ENCODE results near the gene ZC3H8. TPM values are rescaled to one million over a fixed set of nuclear protein-coding genes. Genes with fewer than 3 reads are reported as not detected.
A peak's percentile ranks its signal among the peaks of the same experiment; 100 is the strongest.
"Not testable (repeated sequence)": the region's sequence is repeated elsewhere in the genome, so short reads cannot be mapped to it uniquely, and the experiment has no call there.

Gene ZC3H8
- total RNA-seq, 1 donor from 2014 or later, result 6.1 TPM

GRCh38 chr2:112216167-112216566 lies 38.7 kb downstream of the ZC3H8 start:
- Mint-ChIP-seq H3K27ac (ENCODE audit: unreplicated experiment) (no peak overlapping the region), H3K36me3 (ENCODE audit: low read depth, unreplicated experiment) (peaks cover 11% of the 10 kb centered on the region), H3K4me1 (ENCODE audit: unreplicated experiment) (peaks cover 2% of the 10 kb centered on the region), H3K9me3 (ENCODE audit: unreplicated experiment) (no peaks in the 10 kb centered on the region), H3K4me3 (ENCODE audit: unreplicated experiment) (no peak overlapping the region), H3K27me3 (ENCODE audit: unreplicated experiment) (no peaks in the 10 kb centered on the region)
- TF ChIP-seq CTCF (IDR thresholded peaks at IDR 0.05; ENCODE audit: unreplicated experiment), result no peak
- DNase-seq (ENCODE audit: low spot score), result peak; percentile 7

GRCh38 chr2:112207905-112208304 lies 46.9 kb downstream of the ZC3H8 start:
- H3K36me3 Mint-ChIP-seq (ENCODE audit: low read depth, unreplicated experiment); H3K27me3 Mint-ChIP-seq (ENCODE audit: unreplicated experiment); H3K9me3 Mint-ChIP-seq (ENCODE audit: unreplicated experiment): not testable (repeated sequence)

GRCh38 chr2:112204411-112204810 lies 50.4 kb downstream of the ZC3H8 start:
- TF ChIP-seq CTCF (IDR thresholded peaks at IDR 0.05; ENCODE audit: unreplicated experiment), result no peak
- H3K36me3 Mint-ChIP-seq (ENCODE audit: low read depth, unreplicated experiment), result peaks cover 4% of the 10 kb centered on the region
- H3K9me3 Mint-ChIP-seq (ENCODE audit: unreplicated experiment), result no peaks in the 10 kb centered on the region
- peaks cover 2% of the 10 kb centered on the region for H3K4me1 Mint-ChIP-seq (ENCODE audit: unreplicated experiment)
- no peak for DNase-seq (ENCODE audit: low spot score)
- peaks cover 1% of the 10 kb centered on the region for H3K27me3 Mint-ChIP-seq (ENCODE audit: unreplicated experiment)
- H3K4me3 Mint-ChIP-seq (ENCODE audit: unreplicated experiment), result no peak overlapping the region
- H3K27ac Mint-ChIP-seq (ENCODE audit: unreplicated experiment), result no peak overlapping the region

More at GRCh38 chr2:112207905-112208304, 46.9 kb downstream of the ZC3H8 start:
- DNase-seq (ENCODE audit: low spot score); H3K27ac Mint-ChIP-seq (ENCODE audit: unreplicated experiment); H3K4me1 Mint-ChIP-seq (ENCODE audit: unreplicated experiment); H3K4me3 Mint-ChIP-seq (ENCODE audit: unreplicated experiment): not testable (repeated sequence)

- Mint-ChIP-seq H3K4me1 (ENCODE audit: unreplicated experiment) (peaks cover 5% of the 10 kb centered on the region), H3K9me3 (ENCODE audit: unreplicated experiment) (no peaks in the 10 kb centered on the region), H3K27me3 (ENCODE audit: unreplicated experiment) (peaks cover 1% of the 10 kb centered on the region), H3K4me3 (ENCODE audit: unreplicated experiment) (no peak overlapping the region), H3K27ac (ENCODE audit: unreplicated experiment) (no peak overlapping the region), H3K36me3 (ENCODE audit: low read depth, unreplicated experiment) (peaks cover 6% of the 10 kb centered on the region)
- DNase-seq (ENCODE audit: low spot score), result no peak
- no peak for TF ChIP-seq CTCF (IDR thresholded peaks at IDR 0.05; ENCODE audit: unreplicated experiment)
Measured at GRCh38 chr2:112201696-112202430, 53.0 kb downstream of the ZC3H8 start.

GRCh38 chr2:112199188-112199587 lies 55.7 kb downstream of the ZC3H8 start:
- peaks cover 5% of the 10 kb centered on the region for H3K36me3 Mint-ChIP-seq (ENCODE audit: low read depth, unreplicated experiment)
- peak overlapping the region; percentile 35 for H3K4me3 Mint-ChIP-seq (ENCODE audit: unreplicated experiment)
- no peak for DNase-seq (ENCODE audit: low spot score)
- no peaks in the 10 kb centered on the region for H3K9me3 Mint-ChIP-seq (ENCODE audit: unreplicated experiment)
- peaks cover 1% of the 10 kb centered on the region for H3K27me3 Mint-ChIP-seq (ENCODE audit: unreplicated experiment)
- H3K4me1 Mint-ChIP-seq (ENCODE audit: unreplicated experiment), result peaks cover 17% of the 10 kb centered on the region
- TF ChIP-seq CTCF (IDR thresholded peaks at IDR 0.05; ENCODE audit: unreplicated experiment), result no peak
- H3K27ac Mint-ChIP-seq (ENCODE audit: unreplicated experiment), result peak overlapping the region; percentile 62

Data from endothelial cell (in vitro differentiated cells).